HG02623 (cell line): ENCODE results near the gene SPDL1.

Experiments
- ATAC-seq: cut with Tn5 transposase; IDR thresholded peaks from one replicate; pipeline ENCODE4 v1.9.1; 2021; ENCODE audit warnings: moderate library complexity; ENCODE audit not compliant: unreplicated experiment

Gene SPDL1

GRCh38 chr5:169628892-169629291 is 45.3 kb downstream of the SPDL1 start:
- ATAC-seq = no peak

- no peak for ATAC-seq
Observed at GRCh38 chr5:169629847-169630548, 46.4 kb downstream of the SPDL1 start.

- ATAC-seq = no peak
Observed at GRCh38 chr5:169631360-169631759, 47.8 kb downstream of the SPDL1 start.

GRCh38 chr5:169632946-169633345 is 49.4 kb downstream of the SPDL1 start:
- no peak for ATAC-seq

- ATAC-seq = no peak
Observed at GRCh38 chr5:169634606-169635005, 51.0 kb downstream of the SPDL1 start.

GRCh38 chr5:169635936-169636335 is 52.4 kb downstream of the SPDL1 start:
- ATAC-seq = no peak

GRCh38 chr5:169636477-169637084 is 53.0 kb downstream of the SPDL1 start:
- ATAC-seq = no peak

- peak; percentile 89 for ATAC-seq
Observed at GRCh38 chr5:169637085-169637548, 53.5 kb downstream of the SPDL1 start, which contains the start of gene DOCK2. DOCK2 (plus strand) TSS chr5:169637275; CDS start chr5:169637327, 52 bp downstream.

GRCh38 chr5:169637549-169638121 is 54.1 kb downstream of the SPDL1 start:
- ATAC-seq = peak; percentile 54

GRCh38 chr5:169641253-169641652 is 57.7 kb downstream of the SPDL1 start:
- no peak for ATAC-seq

- no peak for ATAC-seq
Observed at GRCh38 chr5:169646856-169647255, 63.3 kb downstream of the SPDL1 start.

GRCh38 chr5:169647566-169647965 is 64.0 kb downstream of the SPDL1 start:
- ATAC-seq = peak; percentile 37

GRCh38 chr5:169648725-169649310 is 65.2 kb downstream of the SPDL1 start:
- no peak for ATAC-seq

GRCh38 chr5:169649486-169649885 is 65.9 kb downstream of the SPDL1 start:
- no peak for ATAC-seq

- ATAC-seq = peak; percentile 56
Observed at GRCh38 chr5:169650701-169651331, 67.2 kb downstream of the SPDL1 start.

GRCh38 chr5:169651526-169651925 is 68.0 kb downstream of the SPDL1 start:
- no peak for ATAC-seq

GRCh38 chr5:169652057-169652456 is 68.5 kb downstream of the SPDL1 start:
- ATAC-seq = no peak

GRCh38 chr5:169653091-169653490 is 69.5 kb downstream of the SPDL1 start:
- ATAC-seq = no peak
